Loucy (cell line): ENCODE measurements around the gene ALKBH6.

Experiments
- CTCF ChIP-seq: fragments of 200-600 bp; sonication (generic); conservative IDR thresholded peaks from 2 replicates; pipeline ENCODE4 v1.5.1; 2014; ENCODE audit warnings: mild to moderate bottlenecking, antibody characterized with exemption, low read length
- EZH2phosphoT487 ChIP-seq: fragments of 200-600 bp; IDR thresholded peaks from 2 replicates; pipeline ENCODE4 v1.6.1; 2018; ENCODE audit warnings: antibody characterized with exemption, mild to moderate bottlenecking, moderate library complexity, borderline replicate concordance

- no peak for TF ChIP-seq EZH2phosphoT487
- TF ChIP-seq CTCF: no peak
Measured at GRCh38 chr19:36059180-36059910, 45.3 kb upstream of the ALKBH6 start.
